Stimulated activated naive CD8-positive, alpha-beta T cell treated with anti-CD3 and anti-CD28 coated beads, Interleukin-15, amount 100 ng/mL, for 72 hours (primary cell): ENCODE results near the gene PPP2R2B.

Experiments used
- ATAC-seq: fragments of 150-1000 bp; cut with Tn5 transposase; 2 replicates; pipeline ENCODE4 v1.10.0; 2021; ENCODE audit warnings: mild to moderate bottlenecking, moderate library complexity
- DNase-seq, 2 donors: peaks; one replicate each; pipeline ENCODE4 v3.0.0; 2021 to 2022
- H3K27ac Mint-ChIP-seq, 2 donors: one replicate each; pipeline ENCODE4 v1.8.0; 2022; ENCODE audit warnings: mild to moderate bottlenecking in 2 of 2, mixed read lengths in 2 of 2, moderate library complexity in 2 of 2
- H3K27me3 Mint-ChIP-seq: one replicate; pipeline ENCODE4 v1.8.0; 2022; ENCODE audit warnings: mixed read lengths
- H3K4me1 Mint-ChIP-seq: one replicate; pipeline ENCODE4 v1.8.0; 2022; ENCODE audit warnings: mild to moderate bottlenecking, mixed read lengths
- H3K4me3 Mint-ChIP-seq, 2 donors: one replicate each; pipeline ENCODE4 v1.8.0; 2022; ENCODE audit warnings: mild to moderate bottlenecking in 2 of 2, mixed read lengths in 2 of 2, moderate library complexity in 1 of 2
- H3K9me3 Mint-ChIP-seq, 2 donors: one replicate each; pipeline ENCODE4 v1.8.0; 2022; ENCODE audit warnings: mixed read lengths in 2 of 2

PPP2R2B gene

DNA sequence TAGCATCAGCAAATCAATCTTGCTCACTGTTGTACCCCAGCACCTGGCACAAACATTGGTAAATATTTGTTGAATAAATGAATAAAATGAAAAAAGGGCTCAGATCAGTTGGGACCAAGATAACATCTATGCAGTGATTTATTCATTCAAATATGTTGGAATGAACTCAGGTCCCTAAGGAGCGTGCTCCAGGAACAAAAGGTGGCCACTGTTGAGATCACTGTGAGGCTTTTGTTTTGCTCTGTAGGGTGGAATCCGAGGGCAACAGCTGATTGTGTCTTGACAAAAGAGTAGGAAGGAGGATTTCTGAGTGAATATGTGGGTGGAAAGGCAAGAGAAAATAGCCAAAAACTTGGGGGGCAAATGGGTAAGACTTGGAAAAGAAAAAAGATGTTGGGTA, 89.7 kb downstream of the PPP2R2B start:
- no peaks in the 10 kb centered on the region for H3K27me3 Mint-ChIP-seq
- H3K4me1 Mint-ChIP-seq: no peaks in the 10 kb centered on the region
- ATAC-seq: no peak

DNA sequence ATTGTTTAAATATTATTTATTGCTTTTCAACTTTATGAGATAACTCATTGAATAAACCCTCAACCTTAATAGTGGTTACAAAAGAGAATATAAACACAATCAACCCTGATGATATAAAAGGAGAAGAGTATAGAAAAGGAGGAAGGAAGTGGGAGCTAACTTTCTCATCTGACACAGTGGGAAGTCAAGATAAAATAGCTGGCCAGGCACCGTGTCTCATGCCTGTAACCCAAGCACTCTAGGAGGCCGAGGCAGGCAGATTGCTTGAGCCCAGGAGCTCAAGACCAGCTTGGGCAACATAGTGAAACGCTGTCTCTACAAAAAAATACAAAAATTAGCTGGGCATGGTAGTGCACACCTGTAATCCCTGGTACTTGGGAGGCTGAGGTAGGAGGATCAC, 93.5 kb downstream of the PPP2R2B start:
- no peak for DNase-seq
- peak overlapping the region in 1 of 2 donors; percentile 13 for H3K27ac Mint-ChIP-seq
- ATAC-seq: no peak
- no peaks in the 10 kb centered on the region for H3K9me3 Mint-ChIP-seq
- H3K4me3 Mint-ChIP-seq: no peak overlapping the region
- no peaks in the 10 kb centered on the region for H3K4me1 Mint-ChIP-seq
- H3K27me3 Mint-ChIP-seq: no peaks in the 10 kb centered on the region

More for the DNA sequence above, 89.7 kb downstream of the PPP2R2B start:
- H3K27ac Mint-ChIP-seq: peak overlapping the region; percentile 6 to 29
- no peak for DNase-seq
- no peak overlapping the region for H3K4me3 Mint-ChIP-seq
- no peaks in the 10 kb centered on the region for H3K9me3 Mint-ChIP-seq

DNA sequence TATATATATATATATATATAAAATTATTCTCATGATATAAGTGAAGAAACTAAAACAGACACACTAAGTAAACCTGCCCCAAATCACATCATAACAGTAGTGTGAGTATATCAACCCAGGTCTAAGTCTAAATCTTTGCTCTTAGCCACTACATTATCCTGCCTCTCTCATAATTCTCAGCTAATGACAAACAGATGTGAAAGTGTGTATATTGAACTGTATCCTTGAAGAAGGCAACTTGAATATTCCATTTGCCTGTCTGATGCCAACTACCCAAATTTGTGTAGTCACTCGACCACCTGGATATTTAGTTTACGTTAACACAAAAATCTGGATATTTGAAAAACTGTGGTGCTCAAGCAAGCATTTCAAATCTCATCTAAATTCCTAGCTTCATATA, 97.4 kb downstream of the PPP2R2B start:
- DNase-seq: no peak
- no peak for ATAC-seq
- H3K27ac Mint-ChIP-seq: no peak overlapping the region
- no peaks in the 10 kb centered on the region for H3K9me3 Mint-ChIP-seq
- no peaks in the 10 kb centered on the region for H3K27me3 Mint-ChIP-seq
- no peaks in the 10 kb centered on the region for H3K4me1 Mint-ChIP-seq
- H3K4me3 Mint-ChIP-seq: no peak overlapping the region

DNA sequence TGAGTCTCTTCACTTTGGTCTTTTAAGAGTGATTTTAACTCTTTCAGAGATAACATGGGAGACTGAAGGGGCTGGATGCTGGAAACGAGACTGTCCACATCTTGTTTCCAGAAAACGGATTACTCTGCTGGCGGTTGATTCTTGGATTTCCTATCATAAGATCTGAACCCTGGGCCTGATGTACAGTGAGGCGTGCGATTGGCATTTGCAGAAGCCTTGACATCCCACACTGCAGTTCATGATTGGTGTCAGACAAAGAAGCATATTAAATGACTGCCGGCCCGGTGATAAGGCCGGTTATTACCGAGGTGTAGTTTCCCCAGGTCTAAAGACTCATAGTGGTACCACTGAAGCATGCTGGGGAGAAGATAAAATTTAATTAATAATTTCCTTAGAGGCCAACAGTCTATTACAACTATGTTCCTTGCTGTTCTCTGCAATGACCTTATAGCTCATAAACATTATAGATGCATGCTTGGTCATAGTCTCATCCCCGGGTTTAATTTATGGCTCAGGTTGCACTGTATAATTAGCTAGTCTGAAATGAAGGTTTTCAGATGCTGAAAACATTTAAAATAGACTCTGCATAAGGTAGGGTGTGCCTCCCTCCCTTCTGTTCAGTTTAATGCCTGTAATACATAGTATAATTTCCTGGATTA, 99.2 kb downstream of the PPP2R2B start:
- Mint-ChIP-seq H3K4me3 (no peak overlapping the region), H3K27me3 (no peaks in the 10 kb centered on the region), H3K4me1 (no peaks in the 10 kb centered on the region), H3K9me3 (peaks cover 0 to 9% of the 10 kb centered on the region in 2 donors), H3K27ac (no peak overlapping the region)
- DNase-seq (no peak), ATAC-seq (no peak)

DNA sequence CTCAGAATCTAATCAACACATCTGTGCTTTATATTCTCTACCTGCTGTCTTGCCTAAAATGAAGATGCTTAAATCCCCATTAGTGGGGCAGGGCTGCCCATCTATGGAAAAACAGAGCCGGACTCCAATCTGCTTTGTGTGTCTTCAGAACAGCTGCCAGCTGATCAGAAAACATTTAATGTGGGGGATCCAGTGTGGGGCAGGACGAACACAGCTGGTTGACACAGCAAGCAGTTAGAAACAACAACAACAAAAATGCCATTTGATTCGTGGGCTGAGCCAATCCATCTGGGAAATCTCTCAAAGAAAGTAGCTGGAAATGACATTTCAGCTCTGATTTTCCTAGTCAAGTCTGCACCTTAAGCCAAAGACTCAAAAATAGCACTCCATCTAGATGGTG, 99.8 kb downstream of the PPP2R2B start:
- H3K27ac Mint-ChIP-seq: no peak overlapping the region
- ATAC-seq: no peak
- H3K4me3 Mint-ChIP-seq: no peak overlapping the region
- H3K27me3 Mint-ChIP-seq: no peaks in the 10 kb centered on the region
- H3K9me3 Mint-ChIP-seq: peaks cover 0 to 9% of the 10 kb centered on the region in 2 donors
- no peak for DNase-seq
- H3K4me1 Mint-ChIP-seq: no peaks in the 10 kb centered on the region

DNA sequence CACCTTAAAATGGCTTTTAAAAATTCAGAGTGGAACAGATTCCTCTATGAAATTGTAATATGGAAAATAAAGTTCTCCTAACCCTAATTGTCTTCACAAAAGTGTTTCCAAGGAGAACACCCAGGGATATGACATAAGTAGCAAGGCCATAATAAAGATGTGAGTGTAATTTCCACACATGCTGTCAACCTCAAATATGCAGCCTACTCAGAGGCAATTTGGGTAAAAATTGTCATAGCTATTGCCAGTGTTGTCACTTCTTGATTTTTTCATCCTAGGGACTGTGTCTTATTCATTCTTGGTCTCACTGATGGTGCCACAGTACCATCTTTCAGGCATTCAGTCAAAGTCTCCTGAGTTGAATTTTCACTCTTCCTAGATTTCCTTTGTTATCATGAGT, 100.3 kb downstream of the PPP2R2B start:
- peaks cover 0 to 9% of the 10 kb centered on the region in 2 donors for H3K9me3 Mint-ChIP-seq
- no peak overlapping the region for H3K4me3 Mint-ChIP-seq
- no peak overlapping the region for H3K27ac Mint-ChIP-seq
- DNase-seq (no peak), ATAC-seq (no peak)
- no peaks in the 10 kb centered on the region for H3K27me3 Mint-ChIP-seq
- no peaks in the 10 kb centered on the region for H3K4me1 Mint-ChIP-seq

DNA sequence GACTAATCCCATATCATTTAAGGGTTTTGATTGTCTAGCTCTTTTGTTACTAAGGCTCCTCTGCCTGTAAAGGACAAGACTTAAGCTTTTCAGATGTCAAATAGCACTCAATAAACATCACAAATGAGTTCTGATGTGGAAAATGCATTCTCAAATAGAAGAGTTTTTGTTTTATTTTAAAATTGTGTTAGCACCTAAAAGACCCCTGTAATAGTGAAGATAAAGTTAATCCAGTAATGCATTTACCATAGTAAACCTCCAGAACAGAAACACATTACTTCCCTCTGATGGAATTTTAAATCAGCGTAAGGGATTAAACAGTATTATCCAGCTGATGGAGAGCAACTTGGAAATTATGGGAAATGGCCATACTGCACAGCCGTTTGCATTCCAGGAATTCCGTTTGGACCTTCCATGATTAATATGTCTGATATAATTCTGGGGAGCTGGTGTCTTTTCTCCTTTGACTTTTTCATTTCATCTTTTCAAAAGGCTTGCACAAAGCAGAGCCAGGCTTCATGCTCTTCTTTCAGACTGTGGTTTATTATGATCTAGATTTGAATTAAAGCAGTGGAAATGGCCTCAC, 105.6 kb downstream of the PPP2R2B start:
- ATAC-seq (no peak), DNase-seq (no peak)
- Mint-ChIP-seq H3K4me3 (no peak overlapping the region), H3K27ac (no peak overlapping the region), H3K4me1 (no peaks in the 10 kb centered on the region), H3K9me3 (peaks cover 0 to 9% of the 10 kb centered on the region in 2 donors), H3K27me3 (no peaks in the 10 kb centered on the region)

DNA sequence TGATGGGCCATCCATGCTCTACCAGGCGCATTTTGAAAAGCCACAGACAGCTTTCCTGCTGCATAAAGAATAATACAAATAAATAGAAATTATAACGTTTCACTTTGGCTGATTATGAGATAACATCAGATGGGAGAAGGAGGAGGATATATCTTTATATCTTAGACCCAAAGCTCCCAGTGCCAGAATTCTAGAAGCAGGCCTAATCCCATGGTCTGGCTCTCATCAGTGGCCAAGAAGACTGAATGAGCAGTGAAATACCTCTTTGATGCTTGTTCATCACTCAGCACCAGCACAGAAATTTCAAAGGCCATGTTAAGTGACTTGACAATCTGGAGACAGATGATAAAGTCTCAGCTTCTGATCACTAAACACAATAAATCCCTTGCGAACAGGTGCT, 107.6 kb downstream of the PPP2R2B start:
- Mint-ChIP-seq H3K27me3 (no peaks in the 10 kb centered on the region), H3K27ac (no peak overlapping the region), H3K4me3 (no peak overlapping the region), H3K9me3 (peaks cover 0 to 9% of the 10 kb centered on the region in 2 donors), H3K4me1 (no peaks in the 10 kb centered on the region)
- DNase-seq (no peak), ATAC-seq (no peak)

DNA sequence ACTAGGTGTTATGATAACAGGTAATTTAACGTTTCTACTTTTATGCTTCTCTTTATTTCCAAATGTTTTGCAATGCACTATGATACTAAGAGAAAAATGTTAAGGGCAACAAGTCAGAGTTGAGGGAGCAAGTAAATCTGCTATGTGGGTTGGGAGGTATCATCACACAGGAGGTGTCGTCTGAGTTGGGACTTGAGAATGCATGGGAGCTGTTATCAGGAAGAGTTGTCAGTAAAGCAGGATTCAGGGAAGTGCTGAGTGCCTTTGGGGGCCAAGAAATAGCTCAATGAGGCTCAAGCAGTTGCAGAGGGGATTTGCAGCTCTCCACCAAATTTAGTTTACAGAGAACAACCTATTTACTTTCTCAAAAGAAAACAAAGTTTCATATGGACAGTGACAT, 108.0 kb downstream of the PPP2R2B start:
- no peak for DNase-seq
- no peak for ATAC-seq
- H3K4me3 Mint-ChIP-seq: no peak overlapping the region
- peaks cover 0 to 9% of the 10 kb centered on the region in 2 donors for H3K9me3 Mint-ChIP-seq
- H3K4me1 Mint-ChIP-seq: no peaks in the 10 kb centered on the region
- H3K27ac Mint-ChIP-seq: peak overlapping the region in 1 of 2 donors; percentile 1
- H3K27me3 Mint-ChIP-seq: no peaks in the 10 kb centered on the region

DNA sequence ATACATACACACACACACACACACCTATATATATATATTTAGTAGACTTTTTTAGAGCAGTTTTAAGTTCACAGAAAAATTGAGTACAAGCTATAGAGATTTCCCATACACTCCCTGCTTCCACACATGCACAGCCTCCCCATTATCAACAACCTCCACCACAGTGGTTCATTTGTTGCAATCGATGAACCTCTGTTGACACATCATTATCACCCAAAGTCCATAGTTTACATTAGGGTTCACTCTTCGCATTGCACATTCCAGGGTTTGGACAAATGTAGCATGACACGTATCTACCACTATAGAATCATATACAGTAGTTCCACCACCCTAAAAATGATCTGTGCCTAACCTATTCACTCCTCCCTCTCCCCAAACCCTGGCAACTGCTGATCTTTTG, 111.0 kb downstream of the PPP2R2B start:
- ATAC-seq: no peak

DNA sequence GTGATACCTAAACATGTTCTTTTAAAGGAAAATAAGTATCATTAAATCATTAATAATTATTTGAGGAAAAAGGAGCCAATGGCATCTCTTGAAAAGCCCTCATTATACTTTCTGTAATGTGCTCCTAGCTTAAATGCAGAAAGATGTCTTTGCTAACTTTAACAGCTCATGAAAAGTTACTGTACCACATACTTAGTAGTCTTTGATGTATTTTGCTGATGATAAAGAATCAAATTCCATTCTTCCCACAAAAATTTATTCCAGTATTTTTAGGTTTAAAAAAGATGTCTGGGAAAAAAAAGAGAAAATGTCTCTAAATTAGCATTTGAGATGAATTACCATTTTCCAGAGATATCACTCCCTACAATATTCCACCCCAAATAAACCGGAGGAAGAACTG, 112.5 kb downstream of the PPP2R2B start:
- Mint-ChIP-seq H3K27ac (no peak overlapping the region), H3K27me3 (no peaks in the 10 kb centered on the region), H3K4me3 (no peak overlapping the region), H3K9me3 (no peaks in the 10 kb centered on the region), H3K4me1 (no peaks in the 10 kb centered on the region)
- ATAC-seq (no peak), DNase-seq (no peak)

More for the DNA sequence above, 111.0 kb downstream of the PPP2R2B start:
- Mint-ChIP-seq H3K27me3 (no peaks in the 10 kb centered on the region), H3K4me3 (no peak overlapping the region), H3K9me3 (no peaks in the 10 kb centered on the region), H3K4me1 (no peaks in the 10 kb centered on the region), H3K27ac (no peak overlapping the region)
- DNase-seq: no peak

DNA sequence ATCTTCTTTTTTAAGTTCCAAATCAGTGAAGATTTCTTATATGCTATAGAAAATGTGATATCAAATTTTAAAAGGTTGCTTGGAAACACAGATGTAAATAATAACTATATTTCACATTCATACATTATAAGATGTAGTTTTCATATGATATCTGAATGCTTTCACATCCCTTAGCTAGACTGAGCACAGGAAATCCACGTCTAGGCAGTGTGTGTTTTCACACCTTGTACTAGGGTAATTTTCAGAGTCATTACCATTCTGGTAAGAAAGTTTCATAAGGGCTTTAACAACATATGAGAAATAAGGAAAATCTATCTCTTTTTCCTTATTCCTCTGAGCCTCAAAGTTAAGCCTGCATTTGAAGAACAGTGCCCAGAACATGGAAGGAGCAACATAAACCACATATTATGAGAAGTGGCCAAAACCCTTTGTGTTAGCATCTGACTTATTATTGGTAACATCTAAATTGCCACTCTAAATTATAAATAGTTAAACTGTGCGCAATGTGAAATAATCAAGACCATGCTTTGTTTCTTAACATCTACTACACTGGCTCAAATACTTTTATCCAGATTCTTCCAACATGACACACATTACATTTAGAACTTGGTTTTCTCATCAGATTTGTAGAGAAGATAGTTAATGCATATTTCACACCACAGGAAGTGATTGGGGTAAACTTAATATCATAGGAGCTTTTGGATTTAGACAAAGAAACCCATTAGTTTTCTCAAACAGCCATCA, 113.3 kb downstream of the PPP2R2B start:
- no peaks in the 10 kb centered on the region for H3K9me3 Mint-ChIP-seq
- DNase-seq: no peak
- no peak overlapping the region for H3K4me3 Mint-ChIP-seq
- H3K4me1 Mint-ChIP-seq: no peaks in the 10 kb centered on the region
- H3K27ac Mint-ChIP-seq: peak overlapping the region in 1 of 2 donors; percentile 23
- H3K27me3 Mint-ChIP-seq: no peaks in the 10 kb centered on the region
- peak; percentile 96 for ATAC-seq

DNA sequence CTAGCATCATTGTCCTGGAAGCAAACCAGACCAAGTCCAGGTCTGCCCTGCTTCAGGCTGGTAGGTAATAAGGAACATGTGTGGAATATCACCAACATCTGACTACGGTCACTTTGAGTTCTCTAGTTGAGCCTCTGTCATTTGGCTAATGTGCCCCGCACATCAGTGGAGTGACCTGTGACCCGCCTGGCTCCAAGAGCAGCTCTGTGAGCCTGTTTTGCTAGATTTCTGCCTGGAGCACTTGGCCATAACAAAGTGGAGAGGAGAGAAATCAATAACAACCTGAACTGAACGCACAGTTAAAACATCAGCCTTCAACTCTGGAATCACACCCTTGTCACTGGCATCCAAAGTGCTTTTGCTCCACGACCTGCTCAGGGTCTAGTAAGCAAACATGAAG, 115.7 kb downstream of the PPP2R2B start:
- ATAC-seq (no peak), DNase-seq (no peak)
- H3K4me1 Mint-ChIP-seq: peaks cover 10% of the 10 kb centered on the region
- no peaks in the 10 kb centered on the region for H3K27me3 Mint-ChIP-seq
- no peak overlapping the region for H3K4me3 Mint-ChIP-seq
- H3K9me3 Mint-ChIP-seq: no peaks in the 10 kb centered on the region
- H3K27ac Mint-ChIP-seq: no peak overlapping the region

DNA sequence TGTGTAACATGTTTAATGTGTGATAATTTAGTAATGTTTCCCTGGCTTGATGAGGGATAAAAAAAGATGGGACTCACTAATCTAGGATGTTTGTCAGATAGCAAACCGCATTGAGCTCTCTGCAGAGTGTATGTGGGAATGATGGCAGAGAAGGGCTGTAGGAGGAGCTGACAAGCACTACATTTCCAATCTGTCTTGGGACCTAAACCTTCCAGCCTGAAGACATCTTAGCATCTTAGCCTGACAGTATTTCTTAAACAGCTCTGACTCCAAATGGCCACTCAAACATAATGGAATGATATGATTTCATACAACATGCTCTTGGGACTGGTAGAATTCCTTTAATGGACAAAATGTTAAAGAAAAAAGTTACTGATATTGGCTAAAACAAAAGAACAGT, 116.7 kb downstream of the PPP2R2B start:
- DNase-seq: no peak
- H3K9me3 Mint-ChIP-seq: no peaks in the 10 kb centered on the region
- H3K4me3 Mint-ChIP-seq: no peak overlapping the region
- no peak overlapping the region for H3K27ac Mint-ChIP-seq
- no peak for ATAC-seq
- peaks cover 10% of the 10 kb centered on the region for H3K4me1 Mint-ChIP-seq
- H3K27me3 Mint-ChIP-seq: no peaks in the 10 kb centered on the region

DNA sequence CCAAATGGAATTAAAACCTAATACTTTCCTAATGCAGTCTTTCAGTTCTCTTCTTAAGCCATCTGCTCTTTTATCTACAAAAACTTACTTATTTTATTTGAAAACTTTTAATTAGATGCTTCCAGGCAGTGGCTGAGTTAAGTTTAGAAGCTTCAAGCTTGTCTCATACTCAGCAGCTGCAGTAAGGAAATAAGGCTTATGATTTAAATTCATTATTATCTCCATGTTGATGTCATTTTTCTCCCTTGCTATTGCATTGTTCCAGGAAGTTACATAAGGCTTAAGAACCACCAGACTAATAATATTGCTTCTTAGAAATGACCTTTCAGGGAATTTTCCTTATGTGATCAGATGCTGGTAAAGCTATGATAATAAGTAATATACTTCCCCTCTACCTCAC, 119.6 kb downstream of the PPP2R2B start:
- Mint-ChIP-seq H3K9me3 (no peaks in the 10 kb centered on the region), H3K27ac (peak overlapping the region in 1 of 2 donors; percentile 19), H3K27me3 (no peaks in the 10 kb centered on the region), H3K4me1 (peaks cover 19% of the 10 kb centered on the region), H3K4me3 (no peak overlapping the region)
- DNase-seq (no peak), ATAC-seq (no peak)

DNA sequence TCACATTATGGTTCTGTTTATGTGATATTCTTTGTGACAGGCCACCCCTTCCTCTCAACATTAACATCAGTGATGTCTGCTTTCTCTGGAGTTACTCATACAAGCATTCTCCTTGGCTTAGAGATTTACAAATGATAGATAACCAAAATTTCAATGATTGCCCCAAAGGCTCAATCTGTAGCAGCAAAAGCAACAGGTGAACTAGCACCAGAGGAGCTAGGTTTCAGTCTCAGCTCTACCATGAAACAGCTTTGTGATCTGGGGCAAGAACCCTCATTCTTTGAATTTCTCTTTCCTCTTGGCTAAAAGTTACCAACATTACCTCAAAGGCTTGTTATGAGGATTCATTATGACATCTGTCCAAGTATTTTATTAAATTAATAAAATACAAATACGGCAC, 120.5 kb downstream of the PPP2R2B start:
- no peak for ATAC-seq
- no peak overlapping the region for H3K27ac Mint-ChIP-seq
- peaks cover 28% of the 10 kb centered on the region for H3K4me1 Mint-ChIP-seq
- H3K27me3 Mint-ChIP-seq: no peaks in the 10 kb centered on the region
- no peak overlapping the region for H3K4me3 Mint-ChIP-seq
- H3K9me3 Mint-ChIP-seq: no peaks in the 10 kb centered on the region
- no peak for DNase-seq
